Activated T-cell treated with anti-CD3 and anti-CD28 coated beads, Interleukin-2, amount 50 U/mL, for 72 hours (primary cell): ENCODE results near the gene DLG2. TPM values are rescaled to one million over a fixed set of nuclear protein-coding genes. Genes with fewer than 3 reads are reported as not detected.
"Not testable (repeated sequence)": the region's sequence is repeated elsewhere in the genome, so short reads cannot be mapped to it uniquely, and the experiment has no call there.

Source experiments
- ATAC-seq, 2 donors: fragments of 150-1000 bp; cut with Tn5 transposase; replicated peaks in 1 of 2; 2 replicates each; pipeline ENCODE4 v1.10.0; 2021; ENCODE audit warnings: moderate library complexity in 2 of 2, mild to moderate bottlenecking in 1 of 2
- DNase-seq, 2 donors: peaks; one replicate each; pipeline ENCODE4 v3.0.0; 2021 to 2022; ENCODE audit warnings: mixed read lengths in 1 of 2
- H3K27ac Mint-ChIP-seq: one replicate; pipeline ENCODE4 v1.8.0; 2022; ENCODE audit warnings: mild to moderate bottlenecking, moderate library complexity, mixed read lengths
- H3K27me3 Mint-ChIP-seq: one replicate; pipeline ENCODE4 v1.8.0; 2022; ENCODE audit warnings: low read depth, mixed read lengths
- H3K36me3 Mint-ChIP-seq, 2 donors: one replicate each; pipeline ENCODE4 v1.8.0; 2022; ENCODE audit warnings: mixed read lengths in 2 of 2, mild to moderate bottlenecking in 1 of 2; ENCODE audit not compliant: insufficient read depth in 2 of 2
- H3K4me1 Mint-ChIP-seq: one replicate; pipeline ENCODE4 v1.8.0; 2022; ENCODE audit warnings: low read depth, mixed read lengths
- H3K4me3 Mint-ChIP-seq, 2 donors: one replicate each; pipeline ENCODE4 v1.8.0; 2022; ENCODE audit warnings: mild to moderate bottlenecking in 2 of 2, mixed read lengths in 2 of 2, moderate library complexity in 2 of 2
- H3K9me3 Mint-ChIP-seq, 2 donors: one replicate each; pipeline ENCODE4 v1.8.0; 2022; ENCODE audit warnings: mixed read lengths in 2 of 2
- total RNA-seq, 2 donors: library from RNA; stranded (reverse); gene quantifications; one replicate each; pipeline ENCODE4 v1.2.3, GENCODE V29; 2022

Gene DLG2
- total RNA-seq, 2 donors from 2014 or later, result 4.1 to 5.3 TPM

DNA sequence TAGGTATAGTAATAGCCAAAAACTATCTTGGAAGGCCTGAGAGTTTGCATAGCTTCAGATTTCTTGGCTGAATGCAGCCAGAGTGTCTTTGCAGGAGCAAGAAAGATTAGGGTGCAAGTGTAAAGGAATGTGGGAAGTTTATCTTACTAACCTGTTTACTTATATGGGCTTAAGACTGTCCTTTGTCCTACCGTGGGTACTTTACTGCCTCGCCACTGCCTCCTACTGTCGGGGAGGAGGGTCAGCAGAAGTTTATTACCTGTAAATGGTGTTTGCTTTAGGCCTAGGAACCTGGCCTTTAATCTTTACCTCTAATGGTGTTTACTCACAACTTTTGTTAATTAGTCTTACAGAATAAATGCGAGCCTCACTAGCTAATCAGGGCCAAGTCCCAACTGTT, 633.8 kb downstream of the DLG2 start:
- ATAC-seq (no peak), DNase-seq (no peak)
- Mint-ChIP-seq H3K27ac (no peak overlapping the region), H3K27me3 (no peaks in the 10 kb centered on the region), H3K9me3 (peaks cover 11 to 15% of the 10 kb centered on the region in 2 donors), H3K4me3 (no peak overlapping the region), H3K36me3 (no peaks in the 10 kb centered on the region), H3K4me1 (no peaks in the 10 kb centered on the region)

- ATAC-seq, result no peak
- no peaks in the 10 kb centered on the region for H3K4me1 Mint-ChIP-seq
- H3K4me3 Mint-ChIP-seq, result no peak overlapping the region
- H3K27ac Mint-ChIP-seq, result no peak overlapping the region
- H3K36me3 Mint-ChIP-seq, result peaks cover 1 to 3% of the 10 kb centered on the region in 2 donors
- no peak for DNase-seq
- H3K27me3 Mint-ChIP-seq, result no peaks in the 10 kb centered on the region
- peaks cover 13 to 18% of the 10 kb centered on the region in 2 donors for H3K9me3 Mint-ChIP-seq
These were observed 637.0 kb downstream of the DLG2 start for GRCh38 chr11:84990141-84990540.

DNA sequence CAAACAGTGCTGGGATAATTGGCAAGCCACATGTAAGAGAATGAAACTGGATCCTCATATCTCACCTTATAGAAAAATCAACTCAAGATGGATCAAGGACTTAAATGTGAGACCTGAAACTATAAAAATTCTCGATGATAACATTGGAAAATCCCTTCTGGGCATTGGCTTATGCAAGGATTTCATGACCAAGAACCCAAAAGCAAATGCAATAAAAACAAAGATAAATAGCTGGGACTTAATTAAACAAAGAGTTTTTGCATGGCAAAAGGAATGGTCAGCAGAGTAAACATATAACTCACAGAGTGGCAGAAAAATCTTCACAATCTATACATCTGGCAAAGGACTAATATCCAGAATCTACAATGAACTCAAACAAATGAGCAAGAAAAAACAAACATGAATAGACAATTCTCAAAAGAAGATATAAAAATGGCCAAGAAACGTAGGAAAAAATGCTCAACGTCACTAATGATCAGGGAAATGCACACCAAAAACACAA, 639.4 kb downstream of the DLG2 start:
- H3K36me3 Mint-ChIP-seq, H3K4me1 Mint-ChIP-seq, H3K27ac Mint-ChIP-seq, ATAC-seq, H3K4me3 Mint-ChIP-seq, H3K27me3 Mint-ChIP-seq, DNase-seq: not testable (repeated sequence)
- peaks cover 20 to 22% of the 10 kb centered on the region in 2 donors for H3K9me3 Mint-ChIP-seq

- H3K4me3 Mint-ChIP-seq, result no peak overlapping the region
- no peak overlapping the region for H3K27ac Mint-ChIP-seq
- H3K36me3 Mint-ChIP-seq, result peaks cover 1 to 9% of the 10 kb centered on the region in 2 donors
- ATAC-seq, result no peak
- no peaks in the 10 kb centered on the region for H3K27me3 Mint-ChIP-seq
- no peak for DNase-seq
- H3K9me3 Mint-ChIP-seq, result peaks cover 19 to 21% of the 10 kb centered on the region in 2 donors
- H3K4me1 Mint-ChIP-seq, result no peaks in the 10 kb centered on the region
These were observed 645.8 kb downstream of the DLG2 start for GRCh38 chr11:84981301-84981700.

- no peak for DNase-seq
- Mint-ChIP-seq H3K36me3 (peaks cover 0 to 2% of the 10 kb centered on the region in 2 donors), H3K9me3 (peaks cover 12% of the 10 kb centered on the region in 2 donors), H3K27ac (no peak overlapping the region), H3K27me3 (no peaks in the 10 kb centered on the region), H3K4me3 (no peak overlapping the region), H3K4me1 (no peaks in the 10 kb centered on the region)
- ATAC-seq, result no peak
These were observed 658.0 kb downstream of the DLG2 start for GRCh38 chr11:84969103-84969502.

DNA sequence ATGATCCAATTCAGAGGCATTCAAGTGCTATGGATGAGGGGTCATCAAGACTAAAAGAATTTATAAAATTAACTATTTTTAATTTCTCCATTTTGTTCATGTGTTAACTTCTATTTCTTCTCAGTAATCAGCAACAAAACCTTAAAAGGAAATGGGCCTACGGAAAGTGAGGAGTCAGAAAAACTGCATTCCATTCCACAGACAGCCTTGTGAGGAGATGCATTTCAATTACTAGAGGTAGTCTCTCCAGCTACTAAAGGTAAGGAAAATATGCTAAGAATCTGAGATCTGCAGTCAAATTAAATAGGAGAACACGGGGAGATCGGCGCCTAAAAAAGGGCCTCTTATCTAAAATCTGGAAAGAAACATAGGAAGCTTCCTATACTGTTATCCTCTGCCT, 661.7 kb downstream of the DLG2 start:
- Mint-ChIP-seq H3K4me1 (no peaks in the 10 kb centered on the region), H3K27ac (no peak overlapping the region), H3K27me3 (no peaks in the 10 kb centered on the region), H3K36me3 (peaks cover 0 to 2% of the 10 kb centered on the region in 2 donors), H3K9me3 (peaks cover 11 to 12% of the 10 kb centered on the region in 2 donors), H3K4me3 (no peak overlapping the region)
- DNase-seq (no peak), ATAC-seq (no peak)

- Mint-ChIP-seq H3K4me3 (no peak overlapping the region), H3K4me1 (no peaks in the 10 kb centered on the region), H3K36me3 (no peaks in the 10 kb centered on the region), H3K27ac (no peak overlapping the region), H3K9me3 (peaks cover 6 to 10% of the 10 kb centered on the region in 2 donors), H3K27me3 (no peaks in the 10 kb centered on the region)
- ATAC-seq, result no peak
- no peak for DNase-seq
These were observed 663.9 kb downstream of the DLG2 start for GRCh38 chr11:84963240-84963639.

GRCh38 chr11:84962018-84962417, 665.1 kb downstream of the DLG2 start:
- DNase-seq, result no peak
- no peaks in the 10 kb centered on the region for H3K27me3 Mint-ChIP-seq

DNA sequence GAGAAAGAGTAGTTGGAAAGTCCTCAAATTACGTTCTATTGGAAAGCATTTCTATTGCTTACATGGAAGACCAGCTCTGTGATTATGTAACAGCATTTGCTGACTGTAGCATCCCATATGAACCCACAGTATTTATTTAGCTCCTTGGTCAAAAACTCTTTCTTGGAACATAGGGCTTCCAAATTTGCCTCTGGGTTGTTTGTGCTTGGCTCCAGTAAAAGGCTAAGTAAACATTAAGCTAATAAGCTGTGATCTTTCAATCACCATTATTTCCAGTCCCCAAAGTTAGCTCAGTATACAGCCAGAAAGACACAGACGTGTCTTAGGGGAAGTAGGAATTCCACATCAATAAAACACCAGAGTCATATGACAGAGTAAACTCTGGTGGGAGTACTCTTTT, 668.8 kb downstream of the DLG2 start:
- no peak overlapping the region for H3K27ac Mint-ChIP-seq
- no peaks in the 10 kb centered on the region for H3K27me3 Mint-ChIP-seq
- no peaks in the 10 kb centered on the region for H3K36me3 Mint-ChIP-seq
- H3K4me1 Mint-ChIP-seq, result no peaks in the 10 kb centered on the region
- no peak overlapping the region for H3K4me3 Mint-ChIP-seq
- ATAC-seq (no peak), DNase-seq (no peak)
- peaks cover 4 to 12% of the 10 kb centered on the region in 2 donors for H3K9me3 Mint-ChIP-seq

More at GRCh38 chr11:84962018-84962417, 665.1 kb downstream of the DLG2 start:
- Mint-ChIP-seq H3K36me3 (no peaks in the 10 kb centered on the region), H3K4me1 (no peaks in the 10 kb centered on the region), H3K4me3 (no peak overlapping the region), H3K9me3 (peaks cover 6 to 12% of the 10 kb centered on the region in 2 donors), H3K27ac (no peak overlapping the region)
- no peak for ATAC-seq

GRCh38 chr11:84950569-84951270, 676.4 kb downstream of the DLG2 start:
- Mint-ChIP-seq H3K36me3 (no peaks in the 10 kb centered on the region), H3K9me3 (peaks cover 9 to 18% of the 10 kb centered on the region in 2 donors), H3K4me3 (no peak overlapping the region), H3K27ac (no peak overlapping the region), H3K4me1 (no peaks in the 10 kb centered on the region), H3K27me3 (no peaks in the 10 kb centered on the region)
- ATAC-seq (no peak), DNase-seq (no peak)

GRCh38 chr11:84947970-84948580, 679.1 kb downstream of the DLG2 start:
- peaks cover 14 to 21% of the 10 kb centered on the region in 2 donors for H3K9me3 Mint-ChIP-seq
- H3K4me3 Mint-ChIP-seq, result no peak overlapping the region
- no peaks in the 10 kb centered on the region for H3K4me1 Mint-ChIP-seq
- H3K36me3 Mint-ChIP-seq, result peaks cover 0 to 4% of the 10 kb centered on the region in 2 donors
- DNase-seq, result no peak
- no peaks in the 10 kb centered on the region for H3K27me3 Mint-ChIP-seq
- ATAC-seq, result no peak
- H3K27ac Mint-ChIP-seq, result no peak overlapping the region

- ATAC-seq (no peak), DNase-seq (no peak)
- Mint-ChIP-seq H3K27ac (no peak overlapping the region), H3K4me3 (no peak overlapping the region), H3K9me3 (peaks cover 14 to 23% of the 10 kb centered on the region in 2 donors), H3K36me3 (peaks cover 0 to 4% of the 10 kb centered on the region in 2 donors), H3K27me3 (no peaks in the 10 kb centered on the region), H3K4me1 (no peaks in the 10 kb centered on the region)
These were observed 680.1 kb downstream of the DLG2 start for GRCh38 chr11:84947070-84947469.

DNA sequence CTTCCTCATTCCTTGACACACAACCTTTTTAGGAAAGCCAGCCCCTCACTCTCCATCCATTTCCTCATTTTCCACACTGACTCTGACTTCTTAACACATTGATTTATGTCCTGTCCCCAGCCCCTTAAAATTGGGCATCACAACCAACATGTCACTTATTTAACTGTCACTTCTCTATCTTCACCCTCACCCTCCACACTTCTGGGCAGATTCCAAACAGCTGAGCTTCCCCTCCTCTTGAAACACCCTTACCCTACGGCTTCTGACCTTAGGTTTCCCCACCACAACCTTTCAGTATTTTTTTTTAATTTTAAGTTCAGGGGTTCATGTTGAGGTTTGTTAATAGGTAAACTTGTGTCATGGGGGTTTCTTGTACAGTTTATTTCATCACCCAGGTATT, 696.3 kb downstream of the DLG2 start:
- no peak for DNase-seq
- Mint-ChIP-seq H3K9me3 (peaks cover 8 to 24% of the 10 kb centered on the region in 2 donors), H3K36me3 (no peaks in the 10 kb centered on the region), H3K27me3 (no peaks in the 10 kb centered on the region), H3K4me3 (no peak overlapping the region), H3K4me1 (no peaks in the 10 kb centered on the region), H3K27ac (no peak overlapping the region)
- ATAC-seq, result no peak
